GM23338 (cell line): ENCODE measurements around the gene ALDH6A1. TPM values are rescaled to one million over a fixed set of nuclear protein-coding genes. Genes with fewer than 3 reads are reported as not detected.

Experiments used
- ATAC-seq: fragments of 200-7000 bp; cut with Tn5 transposase; 3 replicates; pipeline ENCODE4 v1.9.1; 2020
- DNase-seq: peaks from one replicate; pipeline ENCODE4 v3.0.0-alpha.2; 2015; ENCODE audit warnings: low spot score
- H2AFZ ChIP-seq: fragments of 200-600 bp; sonication (generic); 2 replicates; pipeline ENCODE4 v1.8.0; 2016; ENCODE audit warnings: antibody characterized with exemption, mild to moderate bottlenecking, moderate library complexity
- H3F3A ChIP-seq: fragments of 200-600 bp; sonication (generic); replicated peaks from 2 replicates; pipeline ENCODE4 v1.8.0; 2017; ENCODE audit warnings: antibody characterized with exemption, mixed run types, low read depth
- H3K27ac ChIP-seq: fragments of 200-600 bp; sonication (generic); 2 replicates; pipeline ENCODE4 v1.6.1; 2016; ENCODE audit warnings: low read depth
- H3K27me3 ChIP-seq: fragments of 200-600 bp; sonication (generic); 2 replicates; pipeline ENCODE4 v1.8.0; 2016; ENCODE audit warnings: mild to moderate bottlenecking, mixed run types, moderate library complexity; ENCODE audit not compliant: insufficient read depth
- H3K36me3 ChIP-seq: fragments of 200-600 bp; sonication (generic); 2 replicates; pipeline ENCODE4 v1.8.0; 2016; ENCODE audit warnings: mild to moderate bottlenecking; ENCODE audit not compliant: insufficient read depth
- H3K4me1 ChIP-seq: fragments of 200-600 bp; sonication (generic); 2 replicates; pipeline ENCODE4 v1.8.0; 2016; ENCODE audit warnings: mild to moderate bottlenecking, moderate library complexity; ENCODE audit not compliant: insufficient read depth
- H3K4me2 ChIP-seq: fragments of 200-600 bp; sonication (generic); 2 replicates; pipeline ENCODE4 v1.7.1; 2017; ENCODE audit warnings: mixed run types
- H3K4me3 ChIP-seq: fragments of 200-600 bp; sonication (generic); 2 replicates; pipeline ENCODE4 v1.6.1; 2016; ENCODE audit warnings: mixed run types
- H3K79me2 ChIP-seq: fragments of 200-600 bp; sonication (generic); replicated peaks from 2 replicates; pipeline ENCODE4 v1.8.0; 2017; ENCODE audit warnings: mild to moderate bottlenecking; ENCODE audit not compliant: insufficient read depth
- H3K9me2 ChIP-seq: fragments of 200-600 bp; sonication (generic); 2 replicates; pipeline ENCODE4 v1.8.0; 2017; ENCODE audit not compliant: insufficient read depth
- H4K20me1 ChIP-seq: fragments of 200-600 bp; sonication (generic); replicated peaks from 2 replicates; pipeline ENCODE4 v1.8.0; 2017; ENCODE audit warnings: mild to moderate bottlenecking; ENCODE audit not compliant: insufficient read depth
- H3K27ac Mint-ChIP-seq: 2 replicates; pipeline ENCODE4 v1.8.0; 2020; ENCODE audit warnings: inconsistent platforms, mild to moderate bottlenecking, moderate library complexity, mixed read lengths
- H3K27me3 Mint-ChIP-seq: 3 replicates; pipeline ENCODE4 v1.8.0; 2022; ENCODE audit warnings: low read depth, mild to moderate bottlenecking, moderate library complexity, mixed read lengths, inconsistent platforms; ENCODE audit not compliant: insufficient read depth, poor library complexity
- H3K36me3 Mint-ChIP-seq: 3 replicates; pipeline ENCODE4 v1.8.0; 2021; ENCODE audit warnings: low read depth, mild to moderate bottlenecking, inconsistent platforms, moderate library complexity, mixed read lengths
- H3K4me1 Mint-ChIP-seq: 3 replicates; pipeline ENCODE4 v1.8.0; 2020; ENCODE audit warnings: mild to moderate bottlenecking, inconsistent platforms, mixed read lengths
- H3K4me3 Mint-ChIP-seq: 3 replicates; pipeline ENCODE4 v1.8.0; 2021; ENCODE audit warnings: moderate library complexity, mild to moderate bottlenecking, inconsistent platforms, mixed read lengths
- H3K9me3 Mint-ChIP-seq: 3 replicates; pipeline ENCODE4 v1.8.0; 2020; ENCODE audit warnings: moderate library complexity, mild to moderate bottlenecking, inconsistent platforms, mixed read lengths
- CREB1 ChIP-seq: fragments of 250-450 bp; sonication (Bioruptor Pico); IDR thresholded peaks from 2 replicates; pipeline ENCODE4 v1.5.0; 2020; ENCODE audit warnings: low read depth, mild to moderate bottlenecking, moderate library complexity
- CTCF ChIP-seq, 2 experiments: fragments of 200-600 bp in 1 of 2; sonication (generic) in 1 of 2; conservative IDR thresholded peaks; 2 replicates each; pipeline versions ENCODE4 v1.5.1 to v1.6.1; 2016 to 2017; ENCODE audit warnings: antibody characterized with exemption in 2 of 2, low read depth in 2 of 2, mild to moderate bottlenecking in 2 of 2, moderate library complexity in 1 of 2
- ETS1 ChIP-seq: IDR thresholded peaks from 2 replicates; pipeline ENCODE4 v1.6.1; 2016; ENCODE audit warnings: antibody characterized with exemption
- EZH2 ChIP-seq: fragments of 200-600 bp; sonication (generic); IDR thresholded peaks from one replicate; pipeline ENCODE4 v1.8.0; 2017; ENCODE audit warnings: antibody characterized with exemption, mild to moderate bottlenecking, low read depth; ENCODE audit not compliant: unreplicated experiment
- EZH2phosphoT487 ChIP-seq: fragments of 200-600 bp; sonication (generic); IDR thresholded peaks from one replicate; pipeline ENCODE4 v1.8.1; 2018; ENCODE audit warnings: antibody characterized with exemption; ENCODE audit not compliant: unreplicated experiment
- JUNB ChIP-seq: IDR thresholded peaks from one replicate; pipeline ENCODE4 v1.6.1; 2016; ENCODE audit warnings: antibody characterized with exemption; ENCODE audit not compliant: unreplicated experiment
- NANOG ChIP-seq: IDR thresholded peaks from 2 replicates; pipeline ENCODE4 v1.6.1; 2016; ENCODE audit warnings: antibody characterized with exemption, borderline replicate concordance
- POLR2AphosphoS5 ChIP-seq: IDR thresholded peaks from 2 replicates; pipeline ENCODE4 v1.6.1; 2016; ENCODE audit warnings: antibody characterized with exemption, low read depth
- REST ChIP-seq: IDR thresholded peaks from one replicate; pipeline ENCODE4 v1.6.1; 2018; ENCODE audit warnings: antibody characterized with exemption; ENCODE audit not compliant: unreplicated experiment
- STAT1 ChIP-seq: IDR thresholded peaks from one replicate; pipeline ENCODE4 v1.6.1; 2016; ENCODE audit warnings: antibody characterized with exemption; ENCODE audit not compliant: unreplicated experiment
- ZNF114 ChIP-seq: fragments of 250-450 bp; sonication (Bioruptor Pico); IDR thresholded peaks from 2 replicates; pipeline ENCODE4 v1.5.0; 2020; ENCODE audit warnings: mild to moderate bottlenecking, moderate library complexity
- ZNF331 ChIP-seq: fragments of 250-450 bp; sonication (Bioruptor Pico); IDR thresholded peaks from 2 replicates; pipeline ENCODE4 v1.5.0; 2020; ENCODE audit warnings: low read depth, mild to moderate bottlenecking, moderate library complexity
- ZNF462 ChIP-seq: fragments of 250-450 bp; sonication (Bioruptor Pico); IDR thresholded peaks from 2 replicates; pipeline ENCODE4 v1.5.0; 2020; ENCODE audit warnings: mild to moderate bottlenecking, moderate library complexity
- polyA plus RNA-seq: library from polyadenylated mRNA; unstranded; fragments of >200 nt; fragmentation: Nextera tagmentation; extraction: Ambion mirVana; gene quantifications from 2 replicates; pipeline ENCODE4 v1.2.1, GENCODE V29; 2016
- total RNA-seq: library from RNA; depleted of rRNA; stranded (reverse); fragments of >200 nt; shearing (Covaris generic); gene quantifications from 2 replicates; pipeline ENCODE4 v1.2.3, GENCODE V29; 2014

Gene ALDH6A1
- total and polyA plus RNA-seq, 2 experiments from 2014 or later: 16.1 to 28.0 TPM

GRCh38 chr14:74034572-74034971 is 49.7 kb downstream of the ALDH6A1 start:
- Histone ChIP-seq H3F3A (no peaks in the 10 kb centered on the region), H3K4me1 (no peaks in the 10 kb centered on the region), H3K79me2 (no peaks in the 10 kb centered on the region), H3K9me2 (no peaks in the 10 kb centered on the region), H3K27me3 (no peaks in the 10 kb centered on the region), H4K20me1 (no peaks in the 10 kb centered on the region; the same call in 1 of the 2 replicates), H3K36me3 (no peaks in the 10 kb centered on the region), H3K4me3 (no peak overlapping the region), H3K4me2 (no peak overlapping the region), H3K27ac (no peak overlapping the region), H2AFZ (no peak overlapping the region)
- no peak for ATAC-seq
- Mint-ChIP-seq H3K4me3 (no peak overlapping the region), H3K4me1 (no peaks in the 10 kb centered on the region), H3K27ac (no peak overlapping the region), H3K9me3 (no peaks in the 10 kb centered on the region), H3K27me3 (no peaks in the 10 kb centered on the region), H3K36me3 (no peaks in the 10 kb centered on the region)
- no peak for DNase-seq
- TF ChIP-seq CREB1 (CRISPR knock-in tag) (no peak), REST (no peak), ZNF331 (CRISPR knock-in tag) (no peak), ZNF462 (CRISPR knock-in tag) (no peak), POLR2AphosphoS5 (no peak), EZH2 (no peak), EZH2phosphoT487 (no peak), NANOG (no peak), ZNF114 (CRISPR knock-in tag) (no peak), CTCF (conservative IDR thresholded peaks at IDR 0.05; ENCODE audit: low read depth in 2 of 2) (no peak), JUNB (no peak), STAT1 (no peak), ETS1 (no peak)
